MM.1S (cell line): ENCODE results near the gene NUDT16.
A peak's percentile ranks its signal among the peaks of the same experiment; 100 is the strongest.
"Not testable (repeated sequence)": the region's sequence is repeated elsewhere in the genome, so short reads cannot be mapped to it uniquely, and the experiment has no call there.

Experiments
- DNase-seq: peaks from one replicate; pipeline ENCODE4 v3.0.0-alpha.2; 2015
- H2AFZ ChIP-seq: fragments of 300-600 bp; sonication (generic); 2 replicates; pipeline ENCODE4 v1.6.0; 2016; ENCODE audit warnings: antibody characterized with exemption, low read length
- H3F3A ChIP-seq: fragments of 300-600 bp; sonication (generic); 2 replicates; pipeline ENCODE4 v1.6.1; 2016; ENCODE audit warnings: mild to moderate bottlenecking, antibody characterized with exemption, low read length, moderate library complexity, mixed read lengths; ENCODE audit not compliant: insufficient read depth
- H3K27ac ChIP-seq: fragments of 300-600 bp; sonication (generic); 2 replicates; pipeline ENCODE4 v1.5.1; 2016; ENCODE audit warnings: mild to moderate bottlenecking, low read length
- H3K27me3 ChIP-seq: fragments of 300-600 bp; sonication (generic); replicated peaks from 2 replicates; pipeline ENCODE4 v1.6.0; 2016; ENCODE audit warnings: low read length; ENCODE audit not compliant: insufficient read depth
- H3K36me3 ChIP-seq: fragments of 300-600 bp; sonication (generic); replicated peaks from 2 replicates; pipeline ENCODE4 v1.6.1; 2016; ENCODE audit warnings: mild to moderate bottlenecking, low read length, mixed read lengths; ENCODE audit not compliant: insufficient read depth
- H3K4me1 ChIP-seq: fragments of 300-600 bp; sonication (generic); 2 replicates; pipeline ENCODE4 v1.6.1; 2016; ENCODE audit warnings: low read length, mixed read lengths
- H3K4me2 ChIP-seq: fragments of 300-600 bp; sonication (generic); 2 replicates; pipeline ENCODE4 v1.6.0; 2016; ENCODE audit warnings: low read depth, low read length
- H3K4me3 ChIP-seq: fragments of 300-600 bp; sonication (generic); 2 replicates; pipeline ENCODE4 v1.5.1; 2016; ENCODE audit warnings: low read length, mixed read lengths
- H3K79me2 ChIP-seq: fragments of 300-600 bp; sonication (generic); 2 replicates; pipeline ENCODE4 v1.6.1; 2016; ENCODE audit warnings: mixed run types, low read length, mixed read lengths
- H3K9ac ChIP-seq: fragments of 300-600 bp; sonication (generic); 2 replicates; pipeline ENCODE4 v1.6.1; 2016; ENCODE audit warnings: low read length, mixed read lengths
- H3K9me2 ChIP-seq: fragments of 300-600 bp; sonication (generic); replicated peaks from 2 replicates; pipeline ENCODE4 v1.6.1; 2016; ENCODE audit warnings: mild to moderate bottlenecking, low read length, mixed read lengths; ENCODE audit not compliant: insufficient read depth
- H3K9me3 ChIP-seq: fragments of 300-600 bp; sonication (generic); replicated peaks from 2 replicates; pipeline ENCODE4 v1.6.1; 2016; ENCODE audit warnings: mild to moderate bottlenecking, low read length, mixed read lengths; ENCODE audit not compliant: insufficient read depth
- H4K20me1 ChIP-seq: fragments of 300-600 bp; sonication (generic); 2 replicates; pipeline ENCODE4 v1.6.1; 2016; ENCODE audit warnings: mild to moderate bottlenecking, low read length, moderate library complexity, mixed read lengths; ENCODE audit not compliant: insufficient read depth
- EZH2 ChIP-seq: fragments of 300-600 bp; sonication (generic); optimal IDR thresholded peaks from 2 replicates; pipeline ENCODE3; 2017; ENCODE audit warnings: low read depth, mild to moderate bottlenecking, antibody characterized with exemption, low read length, mixed read lengths
- EZH2phosphoT487 ChIP-seq: fragments of 300-600 bp; sonication (generic); IDR thresholded peaks from 2 replicates; pipeline ENCODE4 v1.6.1; 2018; ENCODE audit warnings: antibody characterized with exemption, low read length
- TF ChIP-seq, protein P1 (sequence below): fragments of 300-600 bp; sonication (generic); IDR thresholded peaks from 2 replicates; pipeline ENCODE4 v1.5.1; 2016; ENCODE audit warnings: antibody characterized with exemption, low read length, mixed read lengths

The NUDT16 gene

DNA sequence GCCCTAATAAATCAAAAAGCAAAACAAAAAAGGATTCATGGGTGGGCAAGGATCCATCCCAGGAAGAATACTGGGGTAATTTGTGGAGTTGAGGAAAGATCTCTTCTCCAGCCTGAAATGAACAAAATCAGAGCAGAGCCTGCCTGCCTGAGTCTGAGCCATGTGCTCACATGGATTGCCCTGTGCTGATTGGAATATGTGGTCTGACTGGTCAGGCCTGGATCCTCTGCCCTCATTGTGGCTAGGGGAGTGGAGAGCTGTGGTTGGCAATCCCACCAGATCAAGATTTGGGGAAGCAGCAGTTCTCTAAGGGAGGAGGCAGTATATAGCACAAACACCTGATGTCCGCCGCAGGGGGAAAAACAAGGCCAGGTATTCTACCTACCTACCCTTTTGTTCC lies 6.8 kb upstream of the NUDT16 start:
- Histone ChIP-seq H3F3A (no peaks in the 10 kb centered on the region), H3K9ac (no peak overlapping the region), H4K20me1 (no peaks in the 10 kb centered on the region), H3K79me2 (no peaks in the 10 kb centered on the region), H3K27ac (no peak overlapping the region), H3K4me3 (no peak overlapping the region), H2AFZ (no peak overlapping the region), H3K9me3 (no peaks in the 10 kb centered on the region), H3K27me3 (no peaks in the 10 kb centered on the region), H3K9me2 (no peaks in the 10 kb centered on the region), H3K4me2 (no peak overlapping the region), H3K4me1 (peaks cover 11% of the 10 kb centered on the region; the same call in 1 of the 2 replicates), H3K36me3 (no peaks in the 10 kb centered on the region)
- no peak for DNase-seq
- TF ChIP-seq EZH2 = no peak
- no peak for TF ChIP-seq EZH2phosphoT487
- TF ChIP-seq, protein P1, sequence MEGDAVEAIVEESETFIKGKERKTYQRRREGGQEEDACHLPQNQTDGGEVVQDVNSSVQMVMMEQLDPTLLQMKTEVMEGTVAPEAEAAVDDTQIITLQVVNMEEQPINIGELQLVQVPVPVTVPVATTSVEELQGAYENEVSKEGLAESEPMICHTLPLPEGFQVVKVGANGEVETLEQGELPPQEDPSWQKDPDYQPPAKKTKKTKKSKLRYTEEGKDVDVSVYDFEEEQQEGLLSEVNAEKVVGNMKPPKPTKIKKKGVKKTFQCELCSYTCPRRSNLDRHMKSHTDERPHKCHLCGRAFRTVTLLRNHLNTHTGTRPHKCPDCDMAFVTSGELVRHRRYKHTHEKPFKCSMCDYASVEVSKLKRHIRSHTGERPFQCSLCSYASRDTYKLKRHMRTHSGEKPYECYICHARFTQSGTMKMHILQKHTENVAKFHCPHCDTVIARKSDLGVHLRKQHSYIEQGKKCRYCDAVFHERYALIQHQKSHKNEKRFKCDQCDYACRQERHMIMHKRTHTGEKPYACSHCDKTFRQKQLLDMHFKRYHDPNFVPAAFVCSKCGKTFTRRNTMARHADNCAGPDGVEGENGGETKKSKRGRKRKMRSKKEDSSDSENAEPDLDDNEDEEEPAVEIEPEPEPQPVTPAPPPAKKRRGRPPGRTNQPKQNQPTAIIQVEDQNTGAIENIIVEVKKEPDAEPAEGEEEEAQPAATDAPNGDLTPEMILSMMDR = no peak

DNA sequence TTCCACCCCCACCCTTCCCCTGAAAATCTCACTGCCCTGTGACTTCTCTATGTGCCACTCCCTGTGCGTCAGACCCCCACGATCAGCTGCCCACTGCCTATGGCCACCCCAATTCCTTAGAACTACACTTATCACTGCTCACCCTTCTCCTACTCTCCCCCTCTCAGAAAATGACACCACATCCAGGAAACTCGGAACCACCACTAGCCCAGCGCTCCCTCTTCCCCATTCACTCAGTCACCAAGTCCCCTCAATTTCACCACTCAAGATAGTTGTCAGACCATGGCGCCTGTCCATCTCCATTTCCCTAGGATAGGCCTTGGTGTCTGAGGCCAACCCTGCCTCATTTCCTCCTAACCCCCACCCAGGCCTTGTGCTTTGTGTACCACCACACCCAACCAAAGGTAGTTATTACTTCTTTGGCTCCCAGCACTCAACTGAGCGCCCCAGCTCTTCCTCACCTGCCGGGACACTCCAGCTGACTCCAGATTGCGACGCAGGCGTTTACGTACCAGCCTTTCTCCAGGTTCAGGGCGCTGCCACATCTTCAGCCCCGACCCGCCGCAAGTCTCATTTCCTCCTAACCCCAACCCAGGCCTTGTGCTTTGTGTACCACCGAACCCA lies 641 bp upstream of the NUDT16 start:
- H3K4me3 ChIP-seq = peak overlapping the region; percentile 81

DNA sequence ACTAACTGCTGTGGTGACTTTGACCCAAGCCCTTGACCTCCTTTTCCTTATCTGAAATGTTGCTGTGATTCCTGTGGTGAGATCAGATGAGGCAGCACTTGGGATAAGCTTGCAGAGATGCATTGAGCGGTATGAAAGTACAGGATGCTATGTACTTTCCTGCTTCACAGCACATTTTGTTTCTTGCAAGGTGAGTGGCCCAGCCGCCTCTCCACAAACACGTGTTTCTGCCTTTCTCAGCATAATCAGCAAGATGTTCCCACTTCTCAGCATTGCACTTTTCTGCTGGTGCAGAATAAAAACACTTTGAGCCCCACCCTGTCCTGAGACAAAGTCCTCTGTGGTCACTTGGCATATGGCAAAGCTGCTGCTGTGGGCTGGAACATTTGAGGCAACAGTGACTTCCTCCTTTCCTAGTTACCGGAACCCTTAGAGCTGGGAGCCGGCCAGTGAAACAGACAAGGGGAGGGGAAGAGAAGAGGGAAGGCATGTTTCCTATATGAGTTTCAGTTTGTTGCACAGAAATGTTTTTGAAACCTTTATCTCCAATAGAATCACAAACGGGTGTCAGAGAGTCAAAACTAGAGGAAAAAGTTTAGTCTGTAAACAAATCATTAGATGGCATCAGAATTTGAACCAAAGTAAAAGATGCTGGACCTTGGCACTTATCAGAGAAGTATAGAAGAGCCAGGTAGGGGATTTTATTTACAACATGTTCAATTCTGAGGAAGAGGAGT lies 5.0 kb downstream of the NUDT16 start:
- DNase-seq = peak; percentile 32
- H3K9ac ChIP-seq = no peak overlapping the region
- TF ChIP-seq, protein P1 = no peak
- TF ChIP-seq EZH2phosphoT487 (no peak), EZH2 (no peak)
- H2AFZ ChIP-seq = 0 out of 2 replicates have a peak overlapping the region, but pooled peaks have one; percentile 7
- H3K79me2 ChIP-seq = peaks cover 17% of the 10 kb centered on the region
- H3K4me2 ChIP-seq = peak overlapping the region; percentile 20
- no peaks in the 10 kb centered on the region for H3K9me3 ChIP-seq
- H3K27me3 ChIP-seq = no peaks in the 10 kb centered on the region
- H3K9me2 ChIP-seq = no peaks in the 10 kb centered on the region
- peaks cover 20% of the 10 kb centered on the region for H3K4me1 ChIP-seq
- no peaks in the 10 kb centered on the region for H4K20me1 ChIP-seq
- H3F3A ChIP-seq = 0 out of 2 replicates have a peak, but pooled peaks cover 11% of the 10 kb centered on the region
- no peak overlapping the region for H3K4me3 ChIP-seq
- no peaks in the 10 kb centered on the region for H3K36me3 ChIP-seq
- peak overlapping the region; percentile 5; the same call in 1 of the 2 replicates for H3K27ac ChIP-seq

More for the DNA sequence above, 641 bp upstream of the NUDT16 start:
- not testable (repeated sequence) for H4K20me1 ChIP-seq, H3F3A ChIP-seq, H3K36me3 ChIP-seq, H3K9me2 ChIP-seq, H3K27me3 ChIP-seq, H3K4me1 ChIP-seq, H3K9me3 ChIP-seq, DNase-seq
- peak overlapping the region; percentile 91 for H2AFZ ChIP-seq
- H3K4me2 ChIP-seq = peak overlapping the region; percentile 66
- peak overlapping the region; percentile 65; the same call in 1 of the 2 replicates for H3K9ac ChIP-seq
- H3K79me2 ChIP-seq = peaks cover 17% of the 10 kb centered on the region
- peak overlapping the region; percentile 36; the same call in 1 of the 2 replicates for H3K27ac ChIP-seq
